ENCODE data around the gene KCTD1.

Gene KCTD1

GRCh38 chr18:26521617-26522016, 26.7 kb downstream of the KCTD1 start:
- Histone ChIP-seq H3K4me3 (ENCODE audit: low read depth in 1 of 2, low read length in 2 of 2) (no peak overlapping the region), H3K79me2 (ENCODE audit: insufficient read depth, low read length) (no peaks in the 10 kb centered on the region; the same call in 1 of the 2 replicates), H3K9me3 (ENCODE audit: insufficient read depth, low read length, severe bottlenecking) (no peaks in the 10 kb centered on the region), H3K4me1 (ENCODE audit: insufficient read depth, low read length) (no peaks in the 10 kb centered on the region), H3K27me3 (ENCODE audit: insufficient read depth, low read length, poor library complexity) (no peaks in the 10 kb centered on the region), H2AFZ (ENCODE audit: low read depth, low read length) (no peak overlapping the region), H4K20me1 (ENCODE audit: insufficient read depth, low read length) (peaks cover 3% of the 10 kb centered on the region; the same call in 1 of the 2 replicates), H3K27ac (ENCODE audit: low read length) (no peak overlapping the region), H3K4me2 (ENCODE audit: insufficient read depth, low read length) (no peak overlapping the region), H3K36me3 (ENCODE audit: insufficient read depth, low read length) (no peaks in the 10 kb centered on the region), H3K9ac (ENCODE audit: low read depth, low read length) (no peak overlapping the region)
- DNase-seq (no peak), ATAC-seq (ENCODE audit: insufficient read depth, low read depth) (no peak)
- TF ChIP-seq, protein P1, sequence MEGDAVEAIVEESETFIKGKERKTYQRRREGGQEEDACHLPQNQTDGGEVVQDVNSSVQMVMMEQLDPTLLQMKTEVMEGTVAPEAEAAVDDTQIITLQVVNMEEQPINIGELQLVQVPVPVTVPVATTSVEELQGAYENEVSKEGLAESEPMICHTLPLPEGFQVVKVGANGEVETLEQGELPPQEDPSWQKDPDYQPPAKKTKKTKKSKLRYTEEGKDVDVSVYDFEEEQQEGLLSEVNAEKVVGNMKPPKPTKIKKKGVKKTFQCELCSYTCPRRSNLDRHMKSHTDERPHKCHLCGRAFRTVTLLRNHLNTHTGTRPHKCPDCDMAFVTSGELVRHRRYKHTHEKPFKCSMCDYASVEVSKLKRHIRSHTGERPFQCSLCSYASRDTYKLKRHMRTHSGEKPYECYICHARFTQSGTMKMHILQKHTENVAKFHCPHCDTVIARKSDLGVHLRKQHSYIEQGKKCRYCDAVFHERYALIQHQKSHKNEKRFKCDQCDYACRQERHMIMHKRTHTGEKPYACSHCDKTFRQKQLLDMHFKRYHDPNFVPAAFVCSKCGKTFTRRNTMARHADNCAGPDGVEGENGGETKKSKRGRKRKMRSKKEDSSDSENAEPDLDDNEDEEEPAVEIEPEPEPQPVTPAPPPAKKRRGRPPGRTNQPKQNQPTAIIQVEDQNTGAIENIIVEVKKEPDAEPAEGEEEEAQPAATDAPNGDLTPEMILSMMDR (IDR thresholded peaks at IDR 0.05; ENCODE audit: borderline replicate concordance, extremely low read depth, low read length, poor library complexity, severe bottlenecking): no peak
- no peak for TF ChIP-seq EZH2 (IDR thresholded peaks at IDR 0.05; ENCODE audit: borderline replicate concordance, low read depth, low read length, severe bottlenecking)

- H2AFZ ChIP-seq (ENCODE audit: low read depth, low read length): no peak overlapping the region
- no peaks in the 10 kb centered on the region for H3K36me3 ChIP-seq (ENCODE audit: insufficient read depth, low read length)
- DNase-seq (no peak), ATAC-seq (ENCODE audit: insufficient read depth, low read depth) (no peak)
- no peak overlapping the region for H3K9ac ChIP-seq (ENCODE audit: low read depth, low read length)
- no peak overlapping the region for H3K4me3 ChIP-seq (ENCODE audit: low read depth in 1 of 2, low read length in 2 of 2)
- H3K4me2 ChIP-seq (ENCODE audit: insufficient read depth, low read length): no peak overlapping the region
- peaks cover 4% of the 10 kb centered on the region; the same call in 1 of the 2 replicates for H3K79me2 ChIP-seq (ENCODE audit: insufficient read depth, low read length)
- TF ChIP-seq, protein P1 (IDR thresholded peaks at IDR 0.05; ENCODE audit: borderline replicate concordance, extremely low read depth, low read length, poor library complexity, severe bottlenecking): no peak
- TF ChIP-seq EZH2 (IDR thresholded peaks at IDR 0.05; ENCODE audit: borderline replicate concordance, low read depth, low read length, severe bottlenecking): no peak
- H3K27me3 ChIP-seq (ENCODE audit: insufficient read depth, low read length, poor library complexity): no peaks in the 10 kb centered on the region
- no peaks in the 10 kb centered on the region for H3K9me3 ChIP-seq (ENCODE audit: insufficient read depth, low read length, severe bottlenecking)
- H3K27ac ChIP-seq (ENCODE audit: low read length): no peak overlapping the region
- H3K4me1 ChIP-seq (ENCODE audit: insufficient read depth, low read length): no peaks in the 10 kb centered on the region
- peaks cover 3% of the 10 kb centered on the region; the same call in 1 of the 2 replicates for H4K20me1 ChIP-seq (ENCODE audit: insufficient read depth, low read length)
These were observed 27.4 kb downstream of the KCTD1 start for GRCh38 chr18:26520974-26521373.

DNA sequence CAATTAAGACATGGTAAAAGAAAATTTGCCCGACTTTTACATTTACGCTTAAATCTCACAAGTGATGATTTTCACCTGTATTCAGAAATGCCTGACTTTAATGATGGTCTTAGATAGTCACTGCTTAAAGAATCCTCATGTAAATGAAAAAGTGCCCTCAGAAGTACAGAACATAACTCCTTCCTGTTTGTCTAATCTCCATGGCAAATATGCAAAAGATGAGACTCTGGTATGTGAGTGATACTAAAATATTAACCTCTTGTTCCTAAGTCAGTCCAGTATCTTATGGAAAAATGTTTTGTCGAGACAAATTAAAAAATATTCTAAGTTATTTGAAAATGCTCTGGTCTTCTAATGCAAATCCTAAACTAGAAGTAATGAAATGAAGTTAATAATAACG, 29.2 kb downstream of the KCTD1 start:
- ATAC-seq (ENCODE audit: insufficient read depth, low read depth): no peak
- DNase-seq: no peak
- Histone ChIP-seq H3K4me3 (ENCODE audit: low read depth in 1 of 2, low read length in 2 of 2) (no peak overlapping the region), H3K79me2 (ENCODE audit: insufficient read depth, low read length) (peaks cover 6% of the 10 kb centered on the region; the same call in 1 of the 2 replicates), H3K36me3 (ENCODE audit: insufficient read depth, low read length) (peaks cover 2% of the 10 kb centered on the region; the same call in 1 of the 2 replicates), H3K4me2 (ENCODE audit: insufficient read depth, low read length) (no peak overlapping the region), H4K20me1 (ENCODE audit: insufficient read depth, low read length) (peaks cover 7% of the 10 kb centered on the region; the same call in 1 of the 2 replicates), H2AFZ (ENCODE audit: low read depth, low read length) (no peak overlapping the region), H3K9me3 (ENCODE audit: insufficient read depth, low read length, severe bottlenecking) (no peaks in the 10 kb centered on the region), H3K27ac (ENCODE audit: low read length) (no peak overlapping the region), H3K27me3 (ENCODE audit: insufficient read depth, low read length, poor library complexity) (no peaks in the 10 kb centered on the region), H3K4me1 (ENCODE audit: insufficient read depth, low read length) (no peaks in the 10 kb centered on the region), H3K9ac (ENCODE audit: low read depth, low read length) (no peak overlapping the region)
- TF ChIP-seq EZH2 (IDR thresholded peaks at IDR 0.05; ENCODE audit: borderline replicate concordance, low read depth, low read length, severe bottlenecking): no peak
- TF ChIP-seq, protein P1 (IDR thresholded peaks at IDR 0.05; ENCODE audit: borderline replicate concordance, extremely low read depth, low read length, poor library complexity, severe bottlenecking): no peak

Data from DND-41 (cell line).